HFFc6 (cell line): ENCODE results near the gene NUDT22. TPM values are rescaled to one million over a fixed set of nuclear protein-coding genes. Genes with fewer than 3 reads are reported as not detected.

ENCODE experiments used
- DNase-seq: peaks from one replicate; pipeline ENCODE4 v3.0.0-alpha.2; 2018
- H3K27ac Mint-ChIP-seq: 2 replicates; pipeline ENCODE4 v1.8.0; 2020; ENCODE audit warnings: mild to moderate bottlenecking, mixed read lengths
- H3K27me3 Mint-ChIP-seq: 2 replicates; pipeline ENCODE4 v1.8.0; 2021; ENCODE audit warnings: mild to moderate bottlenecking, moderate library complexity, mixed read lengths; ENCODE audit not compliant: insufficient read depth
- H3K36me3 Mint-ChIP-seq: 2 replicates; pipeline ENCODE4 v1.8.0; 2021; ENCODE audit warnings: low read depth, mixed read lengths
- H3K4me1 Mint-ChIP-seq: 2 replicates; pipeline ENCODE4 v1.8.0; 2020; ENCODE audit warnings: low read depth, mixed read lengths
- H3K4me3 Mint-ChIP-seq: 2 replicates; pipeline ENCODE4 v1.8.0; 2020; ENCODE audit warnings: mild to moderate bottlenecking, moderate library complexity, mixed read lengths
- H3K9me3 Mint-ChIP-seq: 2 replicates; pipeline ENCODE4 v1.8.0; 2020; ENCODE audit warnings: mild to moderate bottlenecking, mixed read lengths
- total RNA-seq, 6 experiments: library from RNA; stranded (reverse); fragmentation: NEBNext Ultra II Directional; extraction: Animal tissue kit (Norgen Biotek cat#: 25700); gene quantifications; 2 replicates in 1 of 6; 3 replicates in 5 of 6; pipeline ENCODE4 v1.2.3, GENCODE V29; 2021
- TF ChIP-seq, protein P1 (sequence below): fragments of 200-600 bp; sonication (generic); IDR thresholded peaks from 2 replicates; pipeline ENCODE4 v1.5.0; 2021; ENCODE audit warnings: antibody characterized with exemption, mild to moderate bottlenecking

Gene NUDT22
- total RNA-seq, 6 experiments from 2014 or later, result 46.6 to 57.7 (median 53.7) TPM

DNA sequence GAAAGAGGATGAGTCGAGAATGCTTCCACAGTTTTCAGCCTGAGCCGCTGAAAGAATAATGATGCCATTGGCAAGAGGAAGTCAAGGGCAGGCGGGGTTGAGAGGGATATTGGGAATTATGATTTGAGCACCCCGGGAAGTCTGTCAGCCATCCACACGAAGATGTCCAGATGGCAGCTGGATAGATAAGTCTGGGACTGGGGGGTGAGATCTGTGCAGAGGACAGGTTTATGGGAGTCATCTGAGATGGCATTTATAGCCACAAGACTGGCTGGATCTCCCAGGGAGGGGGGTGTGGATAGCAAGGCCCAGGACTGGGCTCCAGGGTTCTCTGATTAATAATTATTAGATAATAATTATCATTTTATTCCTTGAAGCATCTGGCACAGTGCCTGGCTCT lies 45.2 kb upstream of the NUDT22 start:
- peak overlapping the region; percentile 86 for H3K4me3 Mint-ChIP-seq
- TF ChIP-seq, protein P1, sequence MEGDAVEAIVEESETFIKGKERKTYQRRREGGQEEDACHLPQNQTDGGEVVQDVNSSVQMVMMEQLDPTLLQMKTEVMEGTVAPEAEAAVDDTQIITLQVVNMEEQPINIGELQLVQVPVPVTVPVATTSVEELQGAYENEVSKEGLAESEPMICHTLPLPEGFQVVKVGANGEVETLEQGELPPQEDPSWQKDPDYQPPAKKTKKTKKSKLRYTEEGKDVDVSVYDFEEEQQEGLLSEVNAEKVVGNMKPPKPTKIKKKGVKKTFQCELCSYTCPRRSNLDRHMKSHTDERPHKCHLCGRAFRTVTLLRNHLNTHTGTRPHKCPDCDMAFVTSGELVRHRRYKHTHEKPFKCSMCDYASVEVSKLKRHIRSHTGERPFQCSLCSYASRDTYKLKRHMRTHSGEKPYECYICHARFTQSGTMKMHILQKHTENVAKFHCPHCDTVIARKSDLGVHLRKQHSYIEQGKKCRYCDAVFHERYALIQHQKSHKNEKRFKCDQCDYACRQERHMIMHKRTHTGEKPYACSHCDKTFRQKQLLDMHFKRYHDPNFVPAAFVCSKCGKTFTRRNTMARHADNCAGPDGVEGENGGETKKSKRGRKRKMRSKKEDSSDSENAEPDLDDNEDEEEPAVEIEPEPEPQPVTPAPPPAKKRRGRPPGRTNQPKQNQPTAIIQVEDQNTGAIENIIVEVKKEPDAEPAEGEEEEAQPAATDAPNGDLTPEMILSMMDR, result no peak
- H3K27ac Mint-ChIP-seq, result peak overlapping the region; percentile 90
- peaks cover 2% of the 10 kb centered on the region; the same call in 1 of the 2 replicates for H3K27me3 Mint-ChIP-seq
- H3K36me3 Mint-ChIP-seq, result peaks cover 25% of the 10 kb centered on the region
- H3K4me1 Mint-ChIP-seq, result peaks cover 41% of the 10 kb centered on the region
- H3K9me3 Mint-ChIP-seq, result no peaks in the 10 kb centered on the region
- no peak for DNase-seq

DNA sequence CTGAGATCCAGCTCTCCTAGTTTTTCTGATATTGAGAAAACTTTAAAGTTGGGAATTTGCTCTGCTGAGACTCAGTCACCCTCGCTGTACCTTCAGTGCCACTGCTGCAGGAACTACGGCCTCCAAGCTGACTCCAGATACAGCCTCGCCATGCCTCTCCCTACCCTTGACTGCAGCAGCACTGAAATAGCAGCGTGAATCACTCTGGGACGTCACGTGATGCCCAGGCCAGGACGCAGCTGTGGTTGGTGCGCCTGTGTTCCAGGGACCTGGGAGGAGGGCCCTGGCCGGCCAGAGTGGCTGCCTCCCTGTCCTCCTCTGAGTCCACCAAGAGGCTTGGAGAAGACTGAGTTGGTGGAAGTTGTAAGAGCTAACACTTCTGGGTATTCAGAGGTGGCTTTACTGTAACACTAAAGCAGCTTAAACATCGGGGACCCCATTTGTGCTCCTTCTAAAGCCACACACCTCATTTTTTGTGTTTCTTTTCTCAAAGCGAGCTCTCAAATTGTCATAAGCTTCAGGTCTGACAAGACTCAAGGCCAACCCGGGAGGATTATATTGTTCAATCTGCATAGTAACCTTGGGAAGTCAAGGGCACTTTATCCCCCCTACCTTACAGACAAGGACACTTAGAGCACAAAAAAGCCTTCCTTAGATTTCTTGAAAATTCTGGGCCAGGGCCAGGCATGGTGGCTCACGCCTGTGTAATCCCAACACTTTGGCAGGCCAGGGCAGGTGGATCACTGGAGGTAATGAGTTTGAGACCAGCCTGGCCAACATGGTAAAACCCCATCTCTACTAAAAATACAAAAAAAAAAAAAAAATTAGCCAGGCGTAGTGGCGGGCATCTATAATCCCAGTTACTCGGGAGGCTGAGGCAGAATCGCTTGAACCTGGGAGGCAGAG lies 44.3 kb upstream of the NUDT22 start:
- DNase-seq, result peak; percentile 92
- TF ChIP-seq, protein P1, result no peak
- Mint-ChIP-seq H3K27ac (peak overlapping the region; percentile 90), H3K4me1 (peaks cover 41% of the 10 kb centered on the region), H3K9me3 (no peaks in the 10 kb centered on the region), H3K36me3 (peaks cover 25% of the 10 kb centered on the region), H3K4me3 (peak overlapping the region; percentile 86), H3K27me3 (peaks cover 1% of the 10 kb centered on the region; the same call in 1 of the 2 replicates)

DNA sequence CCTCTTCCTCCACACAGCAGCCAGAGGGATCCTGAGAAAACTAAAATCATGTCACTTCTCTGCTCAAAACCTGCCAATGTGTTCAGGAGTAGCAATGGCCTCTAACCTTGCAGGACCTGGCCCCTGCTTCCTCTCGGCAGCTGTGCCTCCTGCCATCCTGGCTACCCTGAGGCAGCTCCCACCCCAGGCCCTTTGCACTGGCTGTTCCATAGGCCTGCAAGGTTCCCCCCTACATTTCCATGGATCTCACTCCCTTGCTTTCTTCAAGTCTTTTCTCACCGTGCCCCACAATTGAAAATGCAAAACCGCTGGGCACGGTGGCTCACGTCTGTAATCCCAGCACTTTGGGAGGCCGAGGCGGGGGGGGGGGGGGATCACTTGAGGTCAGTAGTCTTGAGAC lies 42.2 kb upstream of the NUDT22 start:
- no peaks in the 10 kb centered on the region for H3K9me3 Mint-ChIP-seq
- H3K27ac Mint-ChIP-seq, result no peak overlapping the region; the same call in 1 of the 2 replicates
- H3K36me3 Mint-ChIP-seq, result peaks cover 13% of the 10 kb centered on the region; the same call in 1 of the 2 replicates
- no peak for DNase-seq
- H3K27me3 Mint-ChIP-seq, result no peaks in the 10 kb centered on the region; the same call in 1 of the 2 replicates
- H3K4me1 Mint-ChIP-seq, result peaks cover 41% of the 10 kb centered on the region
- peak overlapping the region; percentile 96 for H3K4me3 Mint-ChIP-seq
- TF ChIP-seq, protein P1, result no peak

DNA sequence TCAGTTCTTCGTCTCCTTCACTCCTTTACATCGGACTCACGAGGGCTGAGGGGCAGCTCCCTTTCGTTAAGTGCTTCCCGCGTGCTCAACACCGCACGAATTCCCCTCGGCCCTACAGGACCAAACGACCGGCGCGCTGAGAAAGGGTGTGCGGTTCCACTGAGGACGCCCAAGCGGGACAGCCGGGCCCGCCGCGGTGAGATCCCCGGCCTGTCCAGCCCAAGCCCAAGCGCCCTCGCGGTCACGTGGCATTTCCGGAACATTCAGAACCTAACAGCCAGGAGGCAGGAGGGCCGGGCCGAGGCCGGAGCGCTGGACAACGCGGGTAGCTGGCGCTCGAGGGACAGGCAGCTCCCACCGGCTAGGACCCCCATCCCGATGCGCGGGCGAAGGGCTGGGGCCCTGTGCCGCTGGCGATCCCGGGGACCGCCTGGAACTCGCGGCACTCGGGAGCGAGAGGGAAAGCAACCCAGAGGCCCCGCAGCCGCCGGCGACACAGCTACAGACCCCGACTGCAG lies 40.8 kb upstream of the NUDT22 start:
- H3K27ac Mint-ChIP-seq, result peak overlapping the region; percentile 97
- peaks cover 47% of the 10 kb centered on the region for H3K4me1 Mint-ChIP-seq
- peak; percentile 85 for DNase-seq
- H3K27me3 Mint-ChIP-seq, result no peaks in the 10 kb centered on the region; the same call in 1 of the 2 replicates
- H3K4me3 Mint-ChIP-seq, result peak overlapping the region; percentile 96
- H3K36me3 Mint-ChIP-seq, result peaks cover 11% of the 10 kb centered on the region; the same call in 1 of the 2 replicates
- TF ChIP-seq, protein P1, result peak; percentile 10; the same call in 1 of the 2 replicates
- no peaks in the 10 kb centered on the region for H3K9me3 Mint-ChIP-seq

DNA sequence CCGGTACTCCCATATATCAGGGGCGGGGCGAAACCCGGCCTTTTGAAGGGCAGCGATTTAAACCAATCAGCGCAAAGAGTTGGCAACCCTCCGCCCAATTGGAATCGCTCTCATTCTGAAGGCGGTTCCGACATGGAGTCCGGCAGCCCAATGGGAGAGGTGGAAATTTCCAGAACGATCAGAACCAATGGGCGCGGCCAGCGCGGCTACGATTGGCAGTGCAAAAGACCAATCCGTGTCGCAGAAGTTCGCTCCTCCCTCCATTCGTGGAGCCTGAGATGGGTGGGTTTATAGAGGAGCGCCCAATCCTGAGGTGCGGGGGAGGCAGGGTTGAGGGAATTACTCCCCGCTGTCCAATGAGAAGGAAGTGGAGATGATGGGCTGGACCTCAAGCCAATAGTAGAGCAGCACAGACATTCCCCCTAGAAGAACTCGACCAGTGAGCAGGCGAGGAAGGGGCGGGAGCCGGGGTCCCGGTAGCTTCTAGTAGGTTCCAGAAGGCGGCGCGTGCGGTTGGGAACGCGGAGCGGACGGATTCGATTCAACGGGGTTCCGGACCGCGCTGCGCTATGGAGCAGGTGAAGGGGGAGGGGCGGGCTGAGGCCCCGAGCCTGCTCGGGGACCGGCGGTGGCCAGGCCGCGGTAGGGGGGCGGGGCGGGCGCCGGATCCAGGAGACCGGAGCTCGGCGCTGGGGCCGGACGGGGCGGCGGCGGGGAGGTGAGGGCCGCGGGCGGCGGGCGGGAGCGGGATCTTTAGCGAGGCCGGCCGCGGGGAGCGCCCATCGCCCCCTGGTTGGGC lies 40.2 kb upstream of the NUDT22 start, which contains the start of gene STIP1:
STIP1 (plus strand) TSS at position 479 of the 799 bp plus-strand sequence; CDS start at position 570, 91 bp downstream.
- Mint-ChIP-seq H3K36me3 (peaks cover 11% of the 10 kb centered on the region; the same call in 1 of the 2 replicates), H3K4me1 (peaks cover 43% of the 10 kb centered on the region), H3K27me3 (no peaks in the 10 kb centered on the region; the same call in 1 of the 2 replicates), H3K9me3 (no peaks in the 10 kb centered on the region), H3K27ac (peak within 1 kb of the TSS; percentile 97), H3K4me3 (peak within 1 kb of the TSS; percentile 96)
- peak; percentile 100 for DNase-seq
- TF ChIP-seq, protein P1, result peak; percentile 56
